ENCODE results near the gene SPCS3. TPM values are rescaled to one million over a fixed set of nuclear protein-coding genes. Genes with fewer than 3 reads are reported as not detected.
"Not testable (repeated sequence)": the region's sequence is repeated elsewhere in the genome, so short reads cannot be mapped to it uniquely, and the experiment has no call there.

The SPCS3 gene
- total RNA-seq, 4 donors from 2014 or later, result 72.1 to 84.0 (median 80.6) TPM

- DNase-seq (ENCODE audit: low spot score) (no peak), ATAC-seq (ENCODE audit: low FRiP score) (no peak)
- TF ChIP-seq CTCF (IDR thresholded peaks at IDR 0.05), result no peak
Observed at GRCh38 chr4:176277162-176277904, 42.4 kb upstream of the SPCS3 start.

- ATAC-seq (ENCODE audit: low FRiP score); DNase-seq (ENCODE audit: low spot score): not testable (repeated sequence)
Observed at GRCh38 chr4:176279560-176279959, 40.2 kb upstream of the SPCS3 start.

- DNase-seq (ENCODE audit: low spot score) (no peak), ATAC-seq (ENCODE audit: low FRiP score) (no peak)
- no peak for TF ChIP-seq CTCF (IDR thresholded peaks at IDR 0.05)
Observed at GRCh38 chr4:176286728-176287127, 33.0 kb upstream of the SPCS3 start.

GRCh38 chr4:176287546-176287945, 32.2 kb upstream of the SPCS3 start:
- DNase-seq (ENCODE audit: low spot score) (no peak), ATAC-seq (ENCODE audit: low FRiP score) (no peak)
- no peak for TF ChIP-seq CTCF (IDR thresholded peaks at IDR 0.05)

GRCh38 chr4:176288020-176288419, 31.7 kb upstream of the SPCS3 start:
- no peak for TF ChIP-seq CTCF (IDR thresholded peaks at IDR 0.05)
- no peak for ATAC-seq (ENCODE audit: low FRiP score)
- no peak for DNase-seq (ENCODE audit: low spot score)

- ATAC-seq (ENCODE audit: low FRiP score), result no peak
- no peak for TF ChIP-seq CTCF (IDR thresholded peaks at IDR 0.05)
- no peak for DNase-seq (ENCODE audit: low spot score)
Observed at GRCh38 chr4:176289561-176289960, 30.2 kb upstream of the SPCS3 start.

- no peak for ATAC-seq (ENCODE audit: low FRiP score)
- TF ChIP-seq CTCF (IDR thresholded peaks at IDR 0.05), result no peak
- DNase-seq (ENCODE audit: low spot score), result no peak
Observed at GRCh38 chr4:176290520-176290919, 29.2 kb upstream of the SPCS3 start.

Measured in omental fat pad (tissue), 4 donors.